Measurements from ENCODE around the gene ZNF621. TPM values are rescaled to one million over a fixed set of nuclear protein-coding genes. Genes with fewer than 3 reads are reported as not detected.

ZNF621 gene
- total and polyA plus RNA-seq, 9 of the 15 experiments (the other 6 are each of a cell fraction or from before 2014, with no cell fraction given): 4.7 to 28.9 (median 20.6) TPM

DNA sequence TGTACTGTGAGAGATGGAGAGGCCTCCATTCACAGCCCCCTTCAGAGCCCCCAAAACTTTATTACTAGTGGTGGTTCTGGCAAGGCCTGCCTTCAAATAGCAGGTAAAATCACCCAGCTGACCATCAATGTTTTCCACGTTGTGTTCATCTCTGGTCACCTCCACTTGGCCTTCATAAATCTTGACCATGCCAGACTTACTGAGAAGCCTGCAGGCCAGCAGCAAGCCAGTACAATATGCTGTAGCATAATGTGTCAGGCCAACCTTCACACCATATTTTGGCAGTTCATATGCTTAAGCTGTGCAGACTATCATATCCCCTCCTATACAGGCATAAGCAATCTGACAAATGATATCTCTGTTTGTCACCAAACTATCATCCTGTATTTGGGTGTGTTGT, 62.1 kb downstream of the ZNF621 start:
- ATAC-seq: no peak
- no TSS peak for BruUV-seq (replicated peaks)
- ChIA-PET POLR2A (interaction anchor here (2.2 kb wide), 1 partner anchor 11 kb away, joined by 7 read pairs; no protein-coding TSS in a partner anchor), CTCF (ENCODE audit: low intra/inter-chr PET ratio) (interaction anchor here (0.7 kb wide), 1 partner anchor 41 kb away, joined by 3 read pairs; no protein-coding TSS in a partner anchor)
- Histone ChIP-seq H3K9me1 (ENCODE audit: control insufficient read depth, insufficient read depth, low read length) (no peaks in the 10 kb centered on the region), H3K27me3 (ENCODE audit: control insufficient read depth in 2 of 2, insufficient read depth in 2 of 2, low read length in 2 of 2) (peaks cover 4 to 25% of the 10 kb centered on the region in 2 experiments; a peak in 2 of 5 replicates), H3K4me1 (replicated peaks in 1 of 2; ENCODE audit: control insufficient read depth in 2 of 2, insufficient read depth in 2 of 2, low read length in 2 of 2) (0 out of 5 replicates have a peak, but pooled peaks cover 0 to 3% of the 10 kb centered on the region in 2 experiments), H2AFZ (ENCODE audit: low read depth, low read length) (no peak overlapping the region), H3K36me3 (ENCODE audit: control insufficient read depth, insufficient read depth, low read length) (no peaks in the 10 kb centered on the region), H3K9me3 (replicated peaks; ENCODE audit: control insufficient read depth, insufficient read depth, low read depth, low read length) (no peaks in the 10 kb centered on the region), H3K9ac (ENCODE audit: insufficient read depth in 1 of 2, low read depth in 2 of 2, low read length in 2 of 2) (no peak overlapping the region), H3K27ac (ENCODE audit: extremely low read depth, low read depth, low read length) (no peak overlapping the region), H4K20me1 (replicated peaks; ENCODE audit: control insufficient read depth, insufficient read depth, low read length) (no peaks in the 10 kb centered on the region), H3K4me2 (ENCODE audit: insufficient read depth, low read length) (no peak overlapping the region), H3K79me2 (ENCODE audit: control insufficient read depth, insufficient read depth, low read length) (no peaks in the 10 kb centered on the region), H3K4me3 (no peak overlapping the region)
- FAIRE-seq: no peak
- 0% methylated on average over 1 of the region's 1 CpG for WGBS (ENCODE audit: insufficient coverage, low coverage, missing lambda C conversion rate)
- in situ Hi-C loops (cut with MboI) (loop anchor here (5.0 kb wide), 1 partner anchor 1295 kb away; no protein-coding TSS in a partner anchor), intact Hi-C loops (cut with micrococcal nuclease) (loop anchor here (10.0 kb wide), 3 partner anchors 128 to 738 kb away; no protein-coding TSS in a partner anchor)
- no peak for DNase-seq (ENCODE audit: extremely low read depth in 1 of 4, low spot score in 3 of 4)
- TF ChIP-seq FOXA1 (IDR thresholded peaks at IDR 0.05; ENCODE audit: borderline replicate concordance) (no peak), E2F1 (CRISPR knock-in tag; IDR thresholded peaks at IDR 0.05) (no peak), ESRRB (CRISPR knock-in tag; IDR thresholded peaks at IDR 0.05; ENCODE audit: borderline replicate concordance) (no peak), CCAR2 (IDR thresholded peaks at IDR 0.05; ENCODE audit: low read depth, low read length) (no peak), ZNF398 (CRISPR knock-in tag; IDR thresholded peaks at IDR 0.05) (no peak), ZNF311 (CRISPR knock-in tag; IDR thresholded peaks at IDR 0.05) (no peak), ZBTB34 (CRISPR knock-in tag; IDR thresholded peaks at IDR 0.05) (no peak), CEBPG (CRISPR knock-in tag; IDR thresholded peaks at IDR 0.05) (no peak), CEBPG (tag; conservative IDR thresholded peaks at IDR 0.05 in 1 of 2, IDR thresholded peaks at IDR 0.05 in 1 of 2) (no peak), SAP30 (IDR thresholded peaks at IDR 0.05; ENCODE audit: borderline replicate concordance, insufficient read depth, low read depth, low read length, poor library complexity, severe bottlenecking) (no peak), ZNF561 (CRISPR knock-in tag; conservative IDR thresholded peaks at IDR 0.05) (no peak)
- TF ChIP-seq, protein P1, sequence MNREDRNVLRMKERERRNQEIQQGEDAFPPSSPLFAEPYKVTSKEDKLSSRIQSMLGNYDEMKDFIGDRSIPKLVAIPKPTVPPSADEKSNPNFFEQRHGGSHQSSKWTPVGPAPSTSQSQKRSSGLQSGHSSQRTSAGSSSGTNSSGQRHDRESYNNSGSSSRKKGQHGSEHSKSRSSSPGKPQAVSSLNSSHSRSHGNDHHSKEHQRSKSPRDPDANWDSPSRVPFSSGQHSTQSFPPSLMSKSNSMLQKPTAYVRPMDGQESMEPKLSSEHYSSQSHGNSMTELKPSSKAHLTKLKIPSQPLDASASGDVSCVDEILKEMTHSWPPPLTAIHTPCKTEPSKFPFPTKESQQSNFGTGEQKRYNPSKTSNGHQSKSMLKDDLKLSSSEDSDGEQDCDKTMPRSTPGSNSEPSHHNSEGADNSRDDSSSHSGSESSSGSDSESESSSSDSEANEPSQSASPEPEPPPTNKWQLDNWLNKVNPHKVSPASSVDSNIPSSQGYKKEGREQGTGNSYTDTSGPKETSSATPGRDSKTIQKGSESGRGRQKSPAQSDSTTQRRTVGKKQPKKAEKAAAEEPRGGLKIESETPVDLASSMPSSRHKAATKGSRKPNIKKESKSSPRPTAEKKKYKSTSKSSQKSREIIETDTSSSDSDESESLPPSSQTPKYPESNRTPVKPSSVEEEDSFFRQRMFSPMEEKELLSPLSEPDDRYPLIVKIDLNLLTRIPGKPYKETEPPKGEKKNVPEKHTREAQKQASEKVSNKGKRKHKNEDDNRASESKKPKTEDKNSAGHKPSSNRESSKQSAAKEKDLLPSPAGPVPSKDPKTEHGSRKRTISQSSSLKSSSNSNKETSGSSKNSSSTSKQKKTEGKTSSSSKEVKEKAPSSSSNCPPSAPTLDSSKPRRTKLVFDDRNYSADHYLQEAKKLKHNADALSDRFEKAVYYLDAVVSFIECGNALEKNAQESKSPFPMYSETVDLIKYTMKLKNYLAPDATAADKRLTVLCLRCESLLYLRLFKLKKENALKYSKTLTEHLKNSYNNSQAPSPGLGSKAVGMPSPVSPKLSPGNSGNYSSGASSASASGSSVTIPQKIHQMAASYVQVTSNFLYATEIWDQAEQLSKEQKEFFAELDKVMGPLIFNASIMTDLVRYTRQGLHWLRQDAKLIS (CRISPR knock-in tag; IDR thresholded peaks at IDR 0.05): no peak
